GM18951 (cell line): ENCODE results near the gene DNMT3L.

Source experiments
- POLR2A ChIP-seq: IDR thresholded peaks from 4 replicates; pipeline ENCODE4 v1.6.1; 2011; ENCODE audit warnings: mild to moderate bottlenecking; ENCODE audit not compliant: insufficient read length, insufficient read depth; ENCODE audit errors: extremely low read depth
- in situ Hi-C: fragments of 300-500 bp; cut with MboI; formaldehyde crosslinking; loops from one replicate; pipeline ENCODE4 v1.12.0; 2022; ENCODE audit warnings: low sequenced_read_pairs, mixed read lengths, inconsistent platforms; ENCODE audit not compliant: unreplicated experiment

The DNMT3L gene

DNA sequence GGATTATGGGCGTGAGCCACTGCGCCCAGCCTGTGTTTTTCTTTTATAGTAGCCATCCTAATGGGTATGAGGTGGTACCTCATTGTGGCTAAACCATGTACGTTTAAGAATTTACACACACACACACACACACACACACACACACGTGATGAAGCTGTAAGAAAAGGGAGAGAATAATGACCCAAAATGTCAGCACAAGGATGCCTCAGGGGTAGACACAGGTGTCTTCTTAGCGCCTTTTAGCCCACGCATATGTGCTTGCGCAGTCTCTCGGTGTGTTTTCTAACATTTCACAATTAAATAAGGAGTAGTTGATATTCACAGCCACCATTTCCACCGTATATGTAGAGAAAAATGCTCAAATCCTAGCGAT lies 37.4 kb upstream of the DNMT3L start:
- in situ Hi-C loops: loop anchor here (25.0 kb wide), 1 partner anchor 162 kb away; the partner anchor contains the start of gene GATD3
- no peak for TF ChIP-seq POLR2A

- no peak for TF ChIP-seq POLR2A
- in situ Hi-C loops: loop anchor here (25.0 kb wide), 1 partner anchor 161 kb away; the partner anchor contains the start of gene GATD3
Measured at GRCh38 chr21:44298301-44298700, 36.6 kb upstream of the DNMT3L start.

GRCh38 chr21:44297525-44298290 lies 36.0 kb upstream of the DNMT3L start:
- no peak for TF ChIP-seq POLR2A
- in situ Hi-C loops: loop anchor here (25.0 kb wide), 1 partner anchor 160 kb away; the partner anchor contains the start of gene GATD3

GRCh38 chr21:44296916-44297315 lies 35.2 kb upstream of the DNMT3L start:
- TF ChIP-seq POLR2A: no peak
- in situ Hi-C loops: loop anchor here (25.0 kb wide), 1 partner anchor 160 kb away; the partner anchor contains the start of gene GATD3

DNA sequence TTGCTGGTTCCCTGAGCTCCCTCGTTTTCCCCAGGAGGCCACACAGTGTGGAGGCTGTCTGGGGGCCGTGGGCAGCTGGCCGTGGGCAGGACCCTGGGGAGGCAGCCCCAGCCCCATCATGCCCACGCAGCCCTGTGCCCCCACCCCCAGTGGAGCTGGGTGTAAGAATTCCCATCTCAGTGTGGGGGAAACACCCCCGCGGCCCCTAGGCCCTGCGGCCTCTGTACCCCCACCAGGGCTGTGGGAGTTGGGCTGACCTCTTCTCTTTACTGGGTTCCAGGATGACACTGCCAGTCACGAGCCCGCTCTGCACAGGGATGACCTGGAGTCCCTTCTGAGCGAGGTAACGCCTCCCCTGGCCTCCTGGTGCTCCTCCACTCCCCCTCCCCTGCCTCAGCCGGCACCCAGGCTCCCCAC lies 34.4 kb upstream of the DNMT3L start:
- no peak for TF ChIP-seq POLR2A
- in situ Hi-C loops: loop anchor here (25.0 kb wide), 1 partner anchor 159 kb away; the partner anchor contains the start of gene GATD3

DNA sequence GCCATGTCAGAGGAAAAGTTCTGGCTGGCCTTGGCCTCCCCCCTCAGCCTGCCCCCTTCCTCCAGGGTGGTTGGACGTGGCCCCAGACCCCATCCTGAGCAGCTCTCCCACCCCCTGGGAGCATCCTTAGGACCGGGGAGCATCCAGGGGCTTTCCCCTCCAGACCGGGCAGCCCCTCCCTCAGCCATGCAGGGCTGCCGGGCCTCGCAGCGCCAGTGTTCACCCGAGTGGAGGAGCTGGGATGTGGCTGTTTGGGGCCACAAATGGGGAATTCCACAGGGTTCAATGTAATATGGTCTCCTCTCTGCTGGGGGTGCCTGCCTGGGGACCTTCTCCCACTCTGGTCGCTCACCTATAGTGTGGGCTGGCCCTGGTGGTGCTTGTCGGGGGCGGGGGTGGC lies 33.9 kb upstream of the DNMT3L start:
- in situ Hi-C loops: loop anchor here (25.0 kb wide), 1 partner anchor 158 kb away; the partner anchor contains the start of gene GATD3
- TF ChIP-seq POLR2A: no peak

- TF ChIP-seq POLR2A: no peak
- in situ Hi-C loops: loop anchor here (25.0 kb wide), 1 partner anchor 158 kb away; the partner anchor contains the start of gene GATD3
Measured at GRCh38 chr21:44295163-44295573, 33.5 kb upstream of the DNMT3L start.

GRCh38 chr21:44294391-44295162 lies 32.9 kb upstream of the DNMT3L start:
- in situ Hi-C loops: loop anchor here (25.0 kb wide), 1 partner anchor 157 kb away; the partner anchor contains the start of gene GATD3
- no peak for TF ChIP-seq POLR2A

- TF ChIP-seq POLR2A: no peak
- in situ Hi-C loops: loop anchor here (25.0 kb wide), 1 partner anchor 156 kb away; the partner anchor contains the start of gene GATD3
Measured at GRCh38 chr21:44293551-44294231, 32.0 kb upstream of the DNMT3L start.

GRCh38 chr21:44292812-44293195 lies 31.1 kb upstream of the DNMT3L start:
- in situ Hi-C loops: loop anchor here (25.0 kb wide), 1 partner anchor 156 kb away; the partner anchor contains the start of gene GATD3
- no peak for TF ChIP-seq POLR2A

DNA sequence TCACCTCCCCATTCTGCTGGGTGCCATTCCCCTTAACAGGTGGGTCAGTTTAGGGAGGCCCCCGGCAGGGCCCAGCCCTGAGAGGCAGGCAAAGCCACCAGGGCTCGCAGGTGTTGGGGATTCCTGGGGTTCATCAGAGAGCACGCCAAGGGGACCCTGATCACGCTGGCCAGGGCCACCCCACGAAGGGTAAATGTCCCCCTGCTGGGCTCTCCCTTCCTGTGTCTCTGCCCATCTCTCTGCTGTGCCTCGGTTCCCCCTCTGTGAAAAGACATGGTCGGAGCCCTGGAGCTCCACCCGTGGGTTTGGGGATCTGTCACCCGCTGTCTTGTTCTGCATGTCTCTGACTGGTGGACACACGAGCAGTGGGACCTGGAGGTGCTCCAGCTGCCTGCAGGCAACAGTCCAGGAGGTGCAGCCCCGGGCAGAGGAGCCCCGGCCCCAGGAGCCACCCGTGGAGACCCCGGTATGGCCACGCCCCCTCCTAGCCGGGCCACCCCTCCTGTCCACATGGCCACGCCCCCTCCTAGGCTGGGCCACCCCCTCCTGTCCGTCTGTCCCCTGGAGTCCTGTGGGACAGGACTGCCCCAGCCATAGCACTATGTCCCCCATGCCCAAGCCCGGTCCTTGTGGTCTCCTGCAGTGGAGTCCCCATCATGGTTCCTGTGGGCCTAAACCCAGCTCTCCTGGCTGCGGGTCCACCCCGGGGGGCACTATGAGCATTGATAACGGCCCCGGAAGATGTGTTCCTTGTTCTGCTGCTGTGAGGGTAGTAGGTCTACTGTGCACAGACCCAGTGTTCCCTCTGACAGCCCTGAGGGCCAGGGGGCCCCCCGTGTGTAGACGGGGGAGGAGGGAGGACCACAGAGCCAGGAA lies 30.5 kb upstream of the DNMT3L start:
- in situ Hi-C loops: loop anchor here (25.0 kb wide), 1 partner anchor 155 kb away; the partner anchor contains the start of gene GATD3
- no peak for TF ChIP-seq POLR2A
